HEK293 (cell line): Measurements from ENCODE around the gene FANCC.

Experiments
- CTCF ChIA-PET: fragments of 350-600 bp; formaldehyde crosslinking; extraction: SDS; loops from one replicate; lab custom pipeline; 2021; ENCODE audit warnings: antibody characterized with exemption; lab: Yijun Ruan, JAX
- POLR2A ChIA-PET: fragments of 300-600 bp; formaldehyde crosslinking; extraction: SDS; loops from one replicate; lab custom pipeline; 2020; ENCODE audit warnings: antibody characterized with exemption, inconsistent platforms; lab: Yijun Ruan, JAX
- H3K27ac ChIP-seq: fragments of 200-500 bp; sonication (Bioruptor generic); 2 replicates; pipeline ENCODE4 v1.5.1; 2014; ENCODE audit warnings: low read depth, low read length, control low read depth, inconsistent platforms; ENCODE audit errors: extremely low read depth
- H3K36me3 ChIP-seq, 2 experiments: fragments of 200-500 bp in 1 of 2; sonication (Bioruptor generic) in 1 of 2; 1 replicate in 1 of 2; 2 replicates in 1 of 2; pipeline ENCODE4 v1.5.1; 2014 to 2017; ENCODE audit warnings: inconsistent platforms in 2 of 2, low read length in 2 of 2; ENCODE audit not compliant: control insufficient read depth in 2 of 2, insufficient read depth in 1 of 2
- H3K4me1 ChIP-seq: fragments of 200-500 bp; sonication (Bioruptor generic); 2 replicates; pipeline ENCODE4 v1.5.1; 2014; ENCODE audit warnings: mild to moderate bottlenecking, low read length, inconsistent platforms; ENCODE audit not compliant: control insufficient read depth, insufficient read depth
- H3K4me3 ChIP-seq: 2 replicates; pipeline ENCODE4 v1.5.1; 2011; ENCODE audit warnings: low read depth, mild to moderate bottlenecking, control low read depth, low read length, moderate library complexity
- H3K9me3 ChIP-seq: fragments of 200-500 bp; sonication (Bioruptor generic); 2 replicates; pipeline ENCODE4 v1.5.1; 2014; ENCODE audit warnings: low read depth, low read length, inconsistent platforms; ENCODE audit not compliant: control insufficient read depth, insufficient read depth
- GLIS2 ChIP-seq: fragments of 450-650 bp; formaldehyde crosslinking; IDR thresholded peaks from 2 replicates; pipeline ENCODE4 v1.5.1; 2016; ENCODE audit warnings: missing biosample characterization, missing genetic modification characterization
- KLF10 ChIP-seq: fragments of 450-650 bp; IDR thresholded peaks from 2 replicates; pipeline ENCODE4 v1.5.1; 2018; ENCODE audit warnings: missing biosample characterization, mild to moderate bottlenecking, missing genetic modification characterization
- KLF8 ChIP-seq: fragments of 450-650 bp; formaldehyde crosslinking; IDR thresholded peaks from 2 replicates; pipeline ENCODE4 v1.5.1; 2016; ENCODE audit warnings: missing biosample characterization, missing genetic modification characterization
- SETDB1 ChIP-seq: IDR thresholded peaks from one replicate; pipeline ENCODE4 v1.6.1; 2017; ENCODE audit warnings: mild to moderate bottlenecking, low read length, moderate library complexity, mixed read lengths; ENCODE audit not compliant: insufficient read length
- ZNF292 ChIP-seq: fragments of 450-650 bp; formaldehyde crosslinking; IDR thresholded peaks from 2 replicates; pipeline ENCODE4 v1.5.1; 2016; ENCODE audit warnings: low read depth, missing biosample characterization, missing genetic modification characterization, borderline replicate concordance
- ZNF335 ChIP-seq: fragments of 450-650 bp; formaldehyde crosslinking; conservative IDR thresholded peaks from 2 replicates; pipeline ENCODE4 v1.5.1; 2016; ENCODE audit warnings: missing biosample characterization, missing genetic modification characterization
- ZNF341 ChIP-seq: fragments of 450-650 bp; formaldehyde crosslinking; IDR thresholded peaks from 2 replicates; pipeline ENCODE4; 2016; ENCODE audit warnings: low read depth, missing biosample characterization, missing genetic modification characterization
- ZNF423 ChIP-seq: fragments of 450-650 bp; formaldehyde crosslinking; IDR thresholded peaks from 2 replicates; pipeline ENCODE4 v1.5.1; 2016; ENCODE audit warnings: missing biosample characterization, missing genetic modification characterization
- ZNF48 ChIP-seq: fragments of 450-650 bp; formaldehyde crosslinking; IDR thresholded peaks from 2 replicates; pipeline ENCODE4 v1.5.1; 2016; ENCODE audit warnings: missing biosample characterization, missing genetic modification characterization
- ZNF585B ChIP-seq: fragments of 450-650 bp; formaldehyde crosslinking; IDR thresholded peaks from 2 replicates; pipeline ENCODE4 v1.5.1; 2016; ENCODE audit warnings: missing biosample characterization, missing genetic modification characterization
- ZNF621 ChIP-seq: fragments of 450-650 bp; formaldehyde crosslinking; IDR thresholded peaks from 2 replicates; pipeline ENCODE4 v1.5.1; 2017; ENCODE audit warnings: missing biosample characterization, missing genetic modification characterization
- ZNF623 ChIP-seq: fragments of 450-650 bp; formaldehyde crosslinking; IDR thresholded peaks from 2 replicates; pipeline ENCODE4 v1.5.1; 2016; ENCODE audit warnings: missing biosample characterization, missing genetic modification characterization
- ZNF776 ChIP-seq: fragments of 450-650 bp; formaldehyde crosslinking; IDR thresholded peaks from 2 replicates; pipeline ENCODE4 v1.5.0; 2017; ENCODE audit warnings: missing biosample characterization, missing genetic modification characterization, borderline replicate concordance
- ZNF791 ChIP-seq: fragments of 450-650 bp; formaldehyde crosslinking; IDR thresholded peaks from 2 replicates; pipeline ENCODE4 v1.5.1; 2016; ENCODE audit warnings: missing biosample characterization, missing genetic modification characterization
- TF ChIP-seq, protein P1 (sequence below): sonication (generic); formaldehyde crosslinking; IDR thresholded peaks from 2 replicates; pipeline ENCODE4 v1.8.1; 2022; ENCODE audit warnings: mild to moderate bottlenecking, moderate library complexity, missing genetic modification reagents
- TF ChIP-seq, protein P2 (sequence below): fragments of 450-650 bp; formaldehyde crosslinking; IDR thresholded peaks from 2 replicates; pipeline ENCODE4 v1.5.1; 2017; ENCODE audit warnings: missing biosample characterization, missing genetic modification characterization
- TF ChIP-seq, protein P3 (sequence below): fragments of 450-650 bp; formaldehyde crosslinking; IDR thresholded peaks from 2 replicates; pipeline ENCODE4 v1.5.1; 2016; ENCODE audit warnings: missing biosample characterization, missing genetic modification characterization, low read depth
- TF ChIP-seq, protein P4 (sequence below): fragments of 450-650 bp; IDR thresholded peaks from 2 replicates; pipeline ENCODE4 v1.5.1; 2018; ENCODE audit warnings: missing biosample characterization, mild to moderate bottlenecking, missing genetic modification characterization

The FANCC gene

DNA sequence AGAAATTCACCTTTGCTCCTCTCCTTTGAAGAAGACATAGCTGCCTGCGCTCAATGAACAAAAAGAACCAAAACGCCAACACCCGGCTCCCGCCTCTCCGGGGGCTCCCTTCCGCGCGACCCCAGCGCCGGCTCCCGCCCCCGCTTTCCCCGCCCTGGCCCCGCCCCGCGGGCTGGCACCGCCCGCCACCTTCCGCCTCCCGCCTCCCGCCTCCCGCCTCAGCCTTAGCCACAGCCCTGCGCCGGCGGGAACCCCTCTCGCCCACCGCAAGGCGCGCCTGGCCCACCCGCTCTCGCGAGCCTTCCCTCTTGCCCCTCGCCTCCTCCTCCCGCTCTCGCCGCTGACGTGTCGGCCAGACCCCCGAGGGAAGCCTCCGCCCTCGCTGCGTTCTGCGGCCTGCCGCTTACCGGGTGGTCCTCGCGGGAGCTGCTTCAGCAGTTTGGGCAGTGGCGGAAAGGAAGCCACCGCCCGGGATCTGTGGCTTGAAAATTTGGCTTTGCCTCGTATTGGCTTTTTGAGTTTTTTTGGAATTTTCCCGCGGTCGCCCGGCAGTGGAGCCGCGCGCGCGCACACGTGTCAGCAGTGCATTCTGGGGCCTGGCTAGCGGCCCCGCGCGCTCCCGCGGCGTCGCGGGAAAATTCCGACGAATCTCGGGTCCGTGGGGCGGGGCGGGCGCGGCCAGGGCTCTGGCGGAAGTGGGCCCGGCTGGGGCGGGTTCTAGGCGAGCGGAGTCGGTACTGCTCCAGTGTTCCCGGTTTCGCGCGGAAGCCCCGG is at the start of gene FANCC (continued):
- peak; percentile 83 for TF ChIP-seq KLF8 (tag by site-specific recombination)
- TF ChIP-seq, protein P1, sequence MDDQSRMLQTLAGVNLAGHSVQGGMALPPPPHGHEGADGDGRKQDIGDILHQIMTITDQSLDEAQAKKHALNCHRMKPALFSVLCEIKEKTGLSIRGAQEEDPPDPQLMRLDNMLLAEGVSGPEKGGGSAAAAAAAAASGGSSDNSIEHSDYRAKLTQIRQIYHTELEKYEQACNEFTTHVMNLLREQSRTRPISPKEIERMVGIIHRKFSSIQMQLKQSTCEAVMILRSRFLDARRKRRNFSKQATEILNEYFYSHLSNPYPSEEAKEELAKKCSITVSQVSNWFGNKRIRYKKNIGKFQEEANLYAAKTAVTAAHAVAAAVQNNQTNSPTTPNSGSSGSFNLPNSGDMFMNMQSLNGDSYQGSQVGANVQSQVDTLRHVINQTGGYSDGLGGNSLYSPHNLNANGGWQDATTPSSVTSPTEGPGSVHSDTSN (CRISPR knock-in tag), result peak; percentile 37; the same call in 1 of the 2 replicates
- no peak for TF ChIP-seq ZNF48
- no peak for TF ChIP-seq ZNF423 (tag by site-specific recombination)
- peak; percentile 91 for TF ChIP-seq ZNF335 (tag by site-specific recombination)
- TF ChIP-seq ZNF292 (tag by site-specific recombination), result no peak
- peak; percentile 49 for TF ChIP-seq ZNF341 (tag by site-specific recombination)
- no peak for TF ChIP-seq ZNF621 (tag by site-specific recombination)
- peak; percentile 88 for TF ChIP-seq GLIS2 (tag by site-specific recombination)

DNA sequence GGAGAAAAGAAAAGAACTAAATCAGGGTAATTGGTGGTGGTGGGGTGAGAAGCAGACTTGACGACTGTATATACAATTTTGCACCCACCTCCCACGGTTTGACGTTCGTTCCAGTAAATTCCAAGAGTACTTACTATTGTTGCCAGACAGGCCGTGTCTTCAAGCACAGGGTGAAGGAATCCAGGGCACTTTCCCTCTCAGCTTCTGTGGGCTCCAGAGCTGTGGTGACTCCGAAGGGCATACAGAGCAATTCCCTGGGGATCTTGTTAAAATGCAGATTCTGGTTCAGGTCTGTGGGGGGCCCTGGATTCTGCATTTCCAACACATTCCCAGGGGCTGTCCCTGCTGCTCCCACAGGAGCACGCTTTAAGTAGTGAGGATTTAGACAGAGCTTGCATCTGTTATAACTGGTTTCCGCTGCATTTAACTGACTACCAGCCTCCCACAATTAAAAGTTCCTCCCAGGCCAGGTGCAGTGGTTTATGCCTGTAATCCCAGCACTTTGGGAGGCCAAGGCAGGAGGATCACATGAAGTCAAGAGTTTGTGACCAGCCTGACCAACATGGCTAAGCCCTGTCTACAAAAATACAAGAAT is 49.3 kb upstream of the FANCC start:
- H3K9me3 ChIP-seq, result no peaks in the 10 kb centered on the region
- no peaks in the 10 kb centered on the region for H3K4me1 ChIP-seq
- H3K4me3 ChIP-seq, result no peak overlapping the region
- CTCF ChIA-PET, result interaction anchor here (1.4 kb wide), 1 partner anchor 15 kb away, joined by 3 read pairs; no protein-coding TSS in a partner anchor
- POLR2A ChIA-PET, result no interaction called here
- no peak overlapping the region for H3K27ac ChIP-seq
- TF ChIP-seq ZNF791 (tag by site-specific recombination) (no peak), ZNF776 (tag by site-specific recombination) (no peak), ZNF623 (no peak)
- TF ChIP-seq, protein P2, sequence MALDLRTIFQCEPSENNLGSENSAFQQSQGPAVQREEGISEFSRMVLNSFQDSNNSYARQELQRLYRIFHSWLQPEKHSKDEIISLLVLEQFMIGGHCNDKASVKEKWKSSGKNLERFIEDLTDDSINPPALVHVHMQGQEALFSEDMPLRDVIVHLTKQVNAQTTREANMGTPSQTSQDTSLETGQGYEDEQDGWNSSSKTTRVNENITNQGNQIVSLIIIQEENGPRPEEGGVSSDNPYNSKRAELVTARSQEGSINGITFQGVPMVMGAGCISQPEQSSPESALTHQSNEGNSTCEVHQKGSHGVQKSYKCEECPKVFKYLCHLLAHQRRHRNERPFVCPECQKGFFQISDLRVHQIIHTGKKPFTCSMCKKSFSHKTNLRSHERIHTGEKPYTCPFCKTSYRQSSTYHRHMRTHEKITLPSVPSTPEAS, result no peak
- TF ChIP-seq, protein P3, sequence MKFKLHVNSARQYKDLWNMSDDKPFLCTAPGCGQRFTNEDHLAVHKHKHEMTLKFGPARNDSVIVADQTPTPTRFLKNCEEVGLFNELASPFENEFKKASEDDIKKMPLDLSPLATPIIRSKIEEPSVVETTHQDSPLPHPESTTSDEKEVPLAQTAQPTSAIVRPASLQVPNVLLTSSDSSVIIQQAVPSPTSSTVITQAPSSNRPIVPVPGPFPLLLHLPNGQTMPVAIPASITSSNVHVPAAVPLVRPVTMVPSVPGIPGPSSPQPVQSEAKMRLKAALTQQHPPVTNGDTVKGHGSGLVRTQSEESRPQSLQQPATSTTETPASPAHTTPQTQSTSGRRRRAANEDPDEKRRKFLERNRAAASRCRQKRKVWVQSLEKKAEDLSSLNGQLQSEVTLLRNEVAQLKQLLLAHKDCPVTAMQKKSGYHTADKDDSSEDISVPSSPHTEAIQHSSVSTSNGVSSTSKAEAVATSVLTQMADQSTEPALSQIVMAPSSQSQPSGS (tag by site-specific recombination), result no peak
- no peaks in the 10 kb centered on the region for H3K36me3 ChIP-seq

DNA sequence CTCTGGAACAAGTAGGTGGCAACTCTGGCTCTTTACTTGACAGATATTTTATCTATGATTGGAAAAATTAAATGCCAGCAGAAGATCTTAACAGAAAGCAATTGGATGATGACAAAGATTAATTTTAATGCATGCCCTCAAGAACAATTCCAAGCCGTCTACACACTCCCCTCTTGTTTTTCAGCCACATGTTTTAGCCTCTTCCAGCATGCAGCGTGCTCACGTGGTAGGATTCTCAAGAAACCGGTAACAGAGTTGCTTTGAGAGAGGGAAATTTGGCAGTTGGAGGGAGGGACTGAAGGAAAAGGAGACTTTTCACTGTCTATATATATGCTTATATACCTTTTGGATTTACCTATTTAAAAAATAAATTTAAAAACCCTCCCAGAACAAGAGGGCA is 48.3 kb upstream of the FANCC start:
- H3K4me3 ChIP-seq, result no peak overlapping the region
- ChIA-PET CTCF (interaction anchor here (0.6 kb wide), 1 partner anchor 13 kb away, joined by 3 read pairs; no protein-coding TSS in a partner anchor), POLR2A (no interaction called here)
- no peak overlapping the region for H3K27ac ChIP-seq
- no peaks in the 10 kb centered on the region for H3K4me1 ChIP-seq
- H3K36me3 ChIP-seq, result no peaks in the 10 kb centered on the region
- no peak for TF ChIP-seq ZNF585B
- no peak for TF ChIP-seq KLF10
- TF ChIP-seq, protein P4, sequence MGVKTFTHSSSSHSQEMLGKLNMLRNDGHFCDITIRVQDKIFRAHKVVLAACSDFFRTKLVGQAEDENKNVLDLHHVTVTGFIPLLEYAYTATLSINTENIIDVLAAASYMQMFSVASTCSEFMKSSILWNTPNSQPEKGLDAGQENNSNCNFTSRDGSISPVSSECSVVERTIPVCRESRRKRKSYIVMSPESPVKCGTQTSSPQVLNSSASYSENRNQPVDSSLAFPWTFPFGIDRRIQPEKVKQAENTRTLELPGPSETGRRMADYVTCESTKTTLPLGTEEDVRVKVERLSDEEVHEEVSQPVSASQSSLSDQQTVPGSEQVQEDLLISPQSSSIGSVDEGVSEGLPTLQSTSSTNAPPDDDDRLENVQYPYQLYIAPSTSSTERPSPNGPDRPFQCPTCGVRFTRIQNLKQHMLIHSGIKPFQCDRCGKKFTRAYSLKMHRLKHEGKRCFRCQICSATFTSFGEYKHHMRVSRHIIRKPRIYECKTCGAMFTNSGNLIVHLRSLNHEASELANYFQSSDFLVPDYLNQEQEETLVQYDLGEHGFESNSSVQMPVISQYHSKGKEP (tag by site-specific recombination), result no peak
- peak; percentile 38 for TF ChIP-seq SETDB1
- no peaks in the 10 kb centered on the region for H3K9me3 ChIP-seq
